HG03064 (cell line): ENCODE measurements around the gene VSNL1.

Experiments
- ATAC-seq: cut with Tn5 transposase; IDR thresholded peaks from one replicate; pipeline ENCODE4 v1.9.1; 2021; ENCODE audit warnings: low read depth; ENCODE audit not compliant: unreplicated experiment

Gene VSNL1

GRCh38 chr2:17579605-17580318 lies 39.3 kb downstream of the VSNL1 start:
- ATAC-seq = no peak

GRCh38 chr2:17580319-17580715 lies 39.8 kb downstream of the VSNL1 start:
- no peak for ATAC-seq

DNA sequence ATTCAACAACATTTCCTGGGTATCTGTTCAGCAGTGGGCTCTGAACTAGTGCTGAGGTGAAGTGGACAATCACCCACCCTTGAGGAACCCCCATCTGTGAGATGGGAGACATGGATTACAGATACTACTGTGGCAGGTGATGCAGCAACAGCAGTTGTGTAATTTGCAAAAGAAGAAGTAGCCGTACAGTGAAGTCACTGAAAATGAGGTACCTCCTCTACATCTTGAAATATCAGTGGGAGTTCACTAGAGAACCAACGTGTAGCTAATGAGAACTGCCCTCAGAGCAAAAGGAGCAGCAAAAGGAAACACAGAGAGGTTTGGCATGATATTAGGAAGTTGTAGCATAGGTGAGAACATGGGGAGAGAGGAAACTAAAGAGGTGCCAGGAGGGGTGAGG lies 41.3 kb downstream of the VSNL1 start:
- ATAC-seq = no peak

DNA sequence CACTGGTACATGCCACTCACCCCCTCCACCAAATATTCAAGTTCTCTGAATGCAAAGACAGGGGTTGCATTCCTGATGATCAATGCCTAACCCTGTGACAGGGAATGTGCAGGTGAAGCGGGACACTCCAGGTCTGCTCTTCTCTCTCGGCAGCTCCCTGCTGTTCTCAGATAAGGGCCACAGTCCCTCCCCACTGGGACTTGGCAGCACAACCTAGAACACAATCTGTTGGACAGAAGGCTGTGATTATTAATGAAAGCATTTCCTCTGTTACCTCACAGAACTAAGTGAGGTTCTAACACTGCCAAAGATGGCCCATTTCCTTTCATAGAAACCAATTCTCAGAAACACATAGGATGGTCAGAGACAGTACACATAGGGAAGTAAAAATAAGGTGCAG lies 42.7 kb downstream of the VSNL1 start:
- ATAC-seq = no peak

DNA sequence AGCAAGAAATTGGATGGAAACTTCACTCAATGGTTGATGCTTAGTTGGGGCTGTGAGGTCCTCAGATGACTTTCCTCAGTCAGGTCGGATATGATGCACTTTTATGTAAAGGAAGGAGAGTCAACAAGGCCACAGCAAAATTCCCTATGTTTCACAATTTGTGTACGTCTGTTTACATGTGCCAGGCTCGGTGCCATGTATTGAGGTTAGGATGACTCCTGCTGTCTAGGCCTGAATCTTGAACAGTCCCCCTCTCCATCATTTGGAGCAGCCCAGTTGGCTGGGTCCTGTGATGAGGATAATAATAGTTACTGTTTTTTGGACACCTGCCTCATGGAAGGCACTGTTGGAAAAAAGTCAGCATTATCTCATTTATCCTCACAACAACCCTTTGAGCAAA lies 43.1 kb downstream of the VSNL1 start:
- ATAC-seq = no peak

- ATAC-seq = no peak
Measured at GRCh38 chr2:17584689-17585088, 44.2 kb downstream of the VSNL1 start.

GRCh38 chr2:17587469-17587868 lies 47.0 kb downstream of the VSNL1 start:
- no peak for ATAC-seq

- ATAC-seq = no peak
Measured at GRCh38 chr2:17588031-17588430, 47.5 kb downstream of the VSNL1 start.

GRCh38 chr2:17589406-17590035 lies 49.0 kb downstream of the VSNL1 start:
- no peak for ATAC-seq

DNA sequence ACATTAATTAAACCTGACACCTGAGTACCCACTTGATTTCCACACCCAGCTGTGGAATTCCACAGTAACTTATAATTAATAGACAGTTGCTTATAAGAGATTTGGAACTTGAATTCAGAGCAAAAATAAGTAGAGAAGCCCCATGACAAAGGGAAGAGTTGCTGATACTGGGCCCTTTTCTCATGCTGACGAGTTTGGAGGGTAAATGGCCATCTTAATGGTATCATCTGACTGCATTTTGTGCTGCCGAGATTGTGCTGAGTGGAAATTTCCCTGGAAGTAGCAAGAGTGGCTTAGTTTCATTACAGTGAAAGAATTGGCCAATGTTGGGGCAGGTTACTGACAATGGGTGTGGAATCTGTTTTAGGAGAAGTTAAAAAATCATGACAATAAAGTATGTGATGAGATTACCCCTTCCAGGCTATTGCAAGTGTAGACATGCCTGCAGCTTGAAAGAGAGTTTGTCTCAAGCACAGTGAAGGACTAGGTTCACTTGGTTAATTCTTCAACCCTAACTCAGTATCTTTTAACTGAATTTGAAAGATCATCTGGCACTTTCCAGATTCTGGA lies 49.9 kb downstream of the VSNL1 start:
- no peak for ATAC-seq

- no peak for ATAC-seq
Measured at GRCh38 chr2:17591846-17592245, 51.4 kb downstream of the VSNL1 start.

GRCh38 chr2:17592731-17593409 lies 52.4 kb downstream of the VSNL1 start:
- no peak for ATAC-seq

GRCh38 chr2:17593445-17593840 lies 52.9 kb downstream of the VSNL1 start:
- no peak for ATAC-seq

GRCh38 chr2:17593841-17594491 lies 53.5 kb downstream of the VSNL1 start:
- no peak for ATAC-seq

DNA sequence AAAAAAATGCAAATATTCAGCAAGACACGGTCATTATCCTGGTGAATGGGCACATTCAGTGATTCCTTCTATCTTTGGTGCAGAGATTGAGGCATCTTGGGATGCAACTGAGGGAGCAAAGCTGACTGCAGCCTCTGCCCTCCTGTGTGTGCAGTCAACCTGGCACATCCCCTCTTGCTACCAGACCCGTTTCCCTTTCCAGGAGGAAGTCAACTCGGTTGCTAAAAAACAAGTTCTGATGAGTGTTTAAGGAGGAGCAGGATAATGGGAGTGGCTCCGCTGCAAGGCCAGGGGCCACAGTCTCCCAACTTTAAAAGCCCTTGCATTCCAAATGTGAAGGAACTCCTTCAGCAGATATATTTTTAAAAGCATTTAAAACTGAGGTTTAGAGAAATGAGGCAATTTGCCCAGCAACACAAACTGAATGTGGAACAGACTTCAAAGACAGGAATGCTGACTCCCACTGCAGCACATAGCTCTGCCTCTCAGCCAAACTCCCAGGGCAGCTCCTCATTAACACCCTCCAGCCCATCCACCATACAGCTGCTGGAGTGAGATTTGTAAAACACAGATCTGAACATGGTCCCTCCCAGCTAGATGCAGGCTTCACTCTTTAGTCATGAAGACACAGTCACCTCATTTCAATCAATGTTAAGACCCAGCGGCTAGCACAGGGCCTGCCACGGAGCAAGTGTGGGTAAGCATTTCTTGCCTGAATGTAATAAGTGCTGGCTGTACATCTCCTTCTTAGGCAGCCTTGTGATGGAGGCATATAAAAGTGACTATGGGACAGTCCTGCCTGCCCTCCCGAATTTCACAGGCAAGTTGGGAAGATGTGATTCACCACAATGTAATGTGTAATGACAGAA lies 54.3 kb downstream of the VSNL1 start:
- ATAC-seq = no peak

DNA sequence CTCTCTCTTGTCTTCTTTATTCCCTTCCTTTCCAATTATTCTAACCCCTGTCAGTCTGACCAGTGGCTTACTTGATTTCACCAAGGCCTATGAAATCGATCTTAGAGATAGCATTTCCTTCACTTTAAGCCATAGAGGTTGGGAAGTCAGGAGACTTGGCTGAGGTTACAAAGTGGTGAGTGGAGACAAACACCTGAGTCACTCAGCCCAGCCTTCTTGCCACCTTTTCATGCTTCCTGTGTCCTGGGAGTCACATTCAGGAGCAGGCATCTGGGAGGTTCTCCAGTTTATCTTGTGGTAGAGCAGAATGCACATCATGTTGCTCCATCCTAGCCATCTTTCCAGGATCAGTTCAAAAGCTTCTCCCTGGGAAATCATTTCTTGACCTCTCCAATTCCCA lies 59.1 kb downstream of the VSNL1 start:
- ATAC-seq = no peak

DNA sequence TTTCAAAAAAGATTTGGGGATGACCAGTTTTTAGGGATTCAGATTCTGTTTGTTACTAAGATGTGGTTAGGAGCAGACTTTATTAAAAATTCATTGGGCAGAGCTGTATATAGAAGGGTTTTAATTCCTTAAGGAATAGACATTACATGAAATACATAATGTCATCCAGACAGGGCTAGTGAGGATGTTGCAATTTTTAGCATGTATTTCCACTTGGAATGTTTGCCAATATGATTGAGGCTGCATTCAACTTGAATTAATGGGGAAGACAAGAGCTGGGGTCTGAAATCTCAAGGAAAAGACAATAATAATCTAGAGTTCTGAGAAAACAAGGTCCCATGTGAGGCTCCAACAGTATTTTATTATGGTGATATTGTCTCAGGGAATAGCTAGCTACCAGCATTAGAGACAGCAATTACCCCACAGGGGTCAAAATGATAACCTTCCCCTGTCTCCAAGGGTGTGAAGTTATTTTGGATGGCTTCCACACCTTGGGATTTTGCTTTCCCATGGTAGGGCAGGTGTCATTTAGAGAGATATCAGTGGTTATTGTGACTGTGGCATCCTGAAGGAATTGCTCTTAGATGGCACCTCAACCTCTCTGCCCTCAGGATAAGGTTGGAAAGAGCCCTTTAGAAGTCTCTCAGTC lies 60.2 kb downstream of the VSNL1 start:
- no peak for ATAC-seq

DNA sequence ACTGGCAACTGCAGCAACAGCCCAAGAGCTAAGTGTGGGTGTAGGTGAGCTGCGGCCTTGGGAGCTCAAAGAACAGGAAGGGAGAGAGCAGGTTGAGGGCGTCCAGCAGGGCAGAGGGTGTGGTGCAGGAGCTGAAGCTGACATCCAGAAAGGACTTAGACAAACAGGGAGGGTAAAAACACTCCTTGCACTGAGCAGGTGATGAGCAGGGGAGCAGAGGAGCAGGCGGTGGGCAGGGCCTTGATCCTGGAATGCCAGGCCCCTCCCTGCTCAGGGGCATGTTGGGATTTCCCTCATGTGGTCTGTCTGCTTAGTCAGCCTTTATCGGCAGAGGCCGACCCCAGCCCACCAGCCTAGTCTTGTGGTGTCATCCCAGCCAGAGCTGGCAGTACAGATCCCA lies 63.6 kb downstream of the VSNL1 start:
- ATAC-seq = no peak

DNA sequence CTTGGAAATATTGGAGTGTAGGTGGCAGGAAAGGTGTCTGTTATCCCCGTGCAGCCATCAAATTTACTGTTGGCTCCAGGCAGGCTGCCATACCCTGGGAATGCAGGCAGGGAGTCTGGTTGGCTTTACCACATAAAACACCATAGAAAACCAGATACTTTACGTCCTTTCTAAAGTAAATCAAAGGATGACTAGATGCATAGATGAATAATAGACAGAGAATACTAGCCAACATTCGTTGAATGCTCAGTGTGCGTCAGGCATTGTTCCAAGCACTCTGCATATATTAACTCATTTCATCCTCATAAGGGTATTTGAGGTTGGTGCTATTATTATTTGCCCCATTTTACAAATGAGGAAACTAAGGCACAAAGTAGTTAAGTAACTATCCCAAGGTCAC lies 65.2 kb downstream of the VSNL1 start:
- no peak for ATAC-seq

- ATAC-seq = no peak
Measured at GRCh38 chr2:17606851-17607250, 66.4 kb downstream of the VSNL1 start.
